DMS 273 treated with DMSO at 0.1 percent for 48 hours (cell line): ENCODE measurements around the gene PIM2.

Source experiments
- DNase-seq: peaks from one replicate; lab custom pipeline; 2025; lab: John Stamatoyannopoulos, UW

The PIM2 gene

GRCh38 chrX:48918643-48919340, at the start of gene PIM2:
TSS of gene PIM2 (minus strand) at chrX:48919024. CDS start at chrX:48918834, 190 bp downstream.
- DNase-seq: peak; percentile 94

GRCh38 chrX:48968377-48968776, 49.6 kb upstream of the PIM2 start:
- no peak for DNase-seq

DNA sequence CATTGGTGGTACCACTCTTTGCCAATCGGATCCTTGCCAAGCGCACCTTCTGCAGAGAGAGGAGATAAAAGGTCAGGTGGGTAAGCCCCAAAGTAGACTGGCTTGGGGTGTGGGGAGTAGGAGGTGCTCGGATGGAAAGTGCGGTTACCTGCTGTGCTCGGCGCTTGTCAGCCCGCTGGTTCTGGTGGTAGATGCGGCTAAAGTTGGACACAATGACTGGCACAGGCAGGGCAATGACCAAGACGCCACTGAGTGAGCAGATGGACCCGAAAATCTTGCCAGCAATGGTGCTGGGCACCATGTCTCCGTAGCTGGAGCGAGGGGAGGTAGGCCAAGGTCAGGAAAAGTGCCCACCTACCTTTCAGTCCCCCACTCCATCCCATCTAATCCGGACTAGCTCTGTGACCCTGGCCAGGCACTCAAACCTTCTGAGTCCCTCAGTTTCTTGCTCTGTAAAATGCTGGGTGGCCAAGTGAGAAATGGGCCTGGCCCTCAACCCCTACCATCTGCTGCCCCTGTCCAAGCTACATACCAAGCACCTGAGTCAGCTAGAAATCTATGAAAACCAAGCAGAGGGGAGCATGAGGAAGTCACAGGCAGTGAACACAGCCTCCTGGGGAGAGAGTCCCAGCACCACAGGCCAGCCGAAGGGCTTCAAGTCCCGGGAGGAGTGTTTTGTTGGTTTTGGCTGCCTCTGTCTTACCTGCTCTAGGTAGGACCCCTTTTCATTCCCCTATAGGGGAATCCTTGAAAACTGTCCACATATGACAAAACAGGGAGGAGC, 48.2 kb upstream of the PIM2 start:
- no peak for DNase-seq

DNA sequence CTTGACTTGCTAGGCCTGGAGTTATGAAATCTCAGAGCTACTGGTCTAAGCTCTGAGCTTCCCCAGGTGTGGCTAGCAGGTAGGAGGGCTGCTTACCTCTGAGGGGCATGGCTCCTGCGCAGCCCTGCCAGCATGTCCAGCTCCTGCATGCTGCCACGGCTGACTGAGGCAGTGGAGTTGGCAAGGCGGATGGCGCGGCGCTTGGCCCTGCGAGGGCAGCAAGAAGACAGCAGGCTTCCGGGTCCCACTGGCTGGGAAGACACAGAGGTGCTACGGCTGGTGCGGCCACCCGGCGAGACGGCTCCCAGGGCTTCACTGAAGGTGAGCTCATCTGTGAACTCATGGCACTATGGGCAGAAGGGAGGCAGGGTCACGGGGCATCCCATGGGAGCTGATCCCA, 47.1 kb upstream of the PIM2 start:
- no peak for DNase-seq

- DNase-seq: no peak
These were observed 42.8 kb upstream of the PIM2 start for GRCh38 chrX:48961585-48962091.

DNA sequence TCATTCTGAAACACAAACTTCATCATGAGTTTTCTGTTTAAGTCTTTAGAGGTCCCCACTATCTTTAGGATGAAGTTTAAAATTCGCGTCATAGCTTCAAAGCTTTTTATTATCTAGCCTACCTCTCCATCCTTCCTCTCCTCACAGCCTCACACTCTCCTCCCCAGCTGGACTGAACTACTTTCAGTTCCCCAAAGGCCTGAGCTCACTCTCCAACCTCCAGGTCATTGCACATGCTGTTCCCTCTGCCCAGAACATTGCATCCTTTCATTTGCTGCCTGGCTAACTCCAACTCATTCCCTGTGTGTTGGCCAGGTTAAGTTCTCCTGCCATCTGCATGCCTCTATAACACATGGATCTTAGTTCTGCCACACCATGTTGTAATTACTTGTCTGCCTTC, 41.5 kb upstream of the PIM2 start:
- DNase-seq: no peak

DNA sequence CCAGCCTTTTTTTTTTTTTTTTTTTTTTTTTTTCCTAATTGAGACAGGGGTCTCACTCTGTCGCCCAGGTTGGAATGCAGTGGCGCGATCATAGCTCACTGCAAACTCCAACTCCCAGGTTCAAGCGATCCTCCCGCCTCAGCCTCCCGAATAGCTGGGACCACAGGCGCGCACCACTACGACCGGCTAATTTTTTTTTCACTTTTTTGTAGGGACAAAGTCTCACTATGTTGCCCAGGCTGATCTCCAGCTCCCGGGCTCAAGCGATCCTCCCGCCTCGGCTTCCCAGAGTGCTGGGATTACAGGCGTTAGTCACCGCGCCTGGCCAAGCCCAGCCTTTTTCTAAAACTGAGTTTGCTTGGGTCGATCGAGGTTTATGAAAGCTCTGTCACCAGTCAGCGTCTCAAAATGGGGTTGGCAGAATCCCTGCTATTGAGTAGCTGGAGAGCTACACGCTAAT, 39.8 kb upstream of the PIM2 start:
- no peak for DNase-seq

DNA sequence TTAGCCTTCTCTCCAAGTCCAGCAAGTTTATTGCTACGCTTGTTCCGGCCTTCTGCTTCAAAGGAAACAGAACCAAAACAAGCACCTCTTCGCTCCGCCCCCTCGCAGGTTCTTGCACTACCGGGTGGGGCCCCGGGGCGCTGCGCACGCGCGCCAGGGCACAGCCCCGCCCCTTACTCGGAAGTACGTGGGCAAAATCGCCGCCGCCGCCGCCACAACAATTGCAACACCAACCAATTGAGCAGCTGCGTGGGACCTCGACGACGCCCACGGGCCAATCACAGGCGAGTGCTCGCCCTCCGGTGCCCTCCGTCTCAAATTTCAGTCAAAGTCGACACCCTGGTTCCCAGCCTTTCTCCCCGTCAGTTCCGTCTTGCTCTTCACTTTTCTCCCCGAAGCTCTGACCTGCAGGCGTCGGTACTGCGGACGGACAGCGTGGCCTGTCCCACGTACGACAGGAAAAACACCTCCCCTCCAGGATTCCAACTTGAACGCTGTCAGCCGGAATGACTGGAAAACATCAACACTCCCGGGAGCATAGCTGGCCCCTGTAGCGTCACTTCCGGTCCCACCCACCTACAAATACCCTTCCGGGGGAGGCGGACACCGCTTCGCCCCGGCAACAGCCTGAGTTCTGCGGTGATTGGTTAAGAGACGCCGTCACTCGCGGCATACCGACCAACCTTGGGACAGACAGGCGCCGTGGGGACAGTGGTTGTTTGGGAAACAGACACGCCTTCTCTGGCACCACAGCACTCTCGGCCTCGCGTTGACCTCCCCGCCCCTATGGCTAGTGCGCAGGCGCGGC, 39.2 kb upstream of the PIM2 start:
- peak; percentile 94 for DNase-seq

DNA sequence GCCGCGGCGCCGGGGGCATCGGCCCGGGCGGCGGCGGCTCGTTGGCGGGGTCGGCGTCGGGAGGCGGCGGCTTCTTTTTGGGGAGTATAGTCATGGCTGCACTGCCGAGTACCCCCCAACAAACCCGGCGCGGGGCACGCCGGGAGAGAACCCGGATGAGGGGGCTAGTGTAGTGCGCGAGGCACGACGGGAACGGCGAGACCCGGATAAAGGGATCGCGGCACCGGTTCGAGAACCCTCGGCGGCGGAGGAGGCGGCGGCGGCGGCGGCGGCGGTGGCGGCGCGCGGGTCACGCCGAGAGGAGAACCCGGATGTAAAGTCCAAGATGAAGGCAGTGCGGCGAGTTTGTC, 38.6 kb upstream of the PIM2 start, which contains the start of gene OTUD5:
Gene OTUD5 (minus strand): TSS at position 131 of the 350 bp plus-strand sequence. CDS start 37 bp downstream, at position 94.
- DNase-seq: no peak

- no peak for DNase-seq
These were observed 38.0 kb upstream of the PIM2 start for GRCh38 chrX:48956728-48957414.

GRCh38 chrX:48948589-48948988, 29.8 kb upstream of the PIM2 start:
- DNase-seq: no peak

GRCh38 chrX:48945517-48946348, 26.9 kb upstream of the PIM2 start:
- peak; percentile 19 for DNase-seq

DNA sequence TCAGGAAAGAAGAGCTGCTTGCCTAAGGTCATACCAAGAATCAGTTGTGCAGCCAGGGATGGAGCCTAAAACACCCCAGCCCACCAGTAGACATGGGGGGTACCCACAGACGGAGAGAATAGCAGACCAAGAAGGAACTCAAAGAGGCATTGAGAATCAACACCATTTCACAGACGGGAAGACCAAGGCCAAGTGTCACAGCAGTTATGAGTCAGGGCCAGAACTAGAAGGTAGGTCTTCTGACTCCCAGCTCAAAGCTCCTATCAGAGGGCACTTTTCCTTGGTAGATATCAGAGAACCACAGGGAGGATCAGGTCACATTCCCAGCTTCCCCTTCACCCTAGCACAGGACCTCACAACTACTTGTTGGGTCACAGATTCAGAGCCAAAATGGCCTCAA, 24.1 kb upstream of the PIM2 start:
- DNase-seq: no peak

DNA sequence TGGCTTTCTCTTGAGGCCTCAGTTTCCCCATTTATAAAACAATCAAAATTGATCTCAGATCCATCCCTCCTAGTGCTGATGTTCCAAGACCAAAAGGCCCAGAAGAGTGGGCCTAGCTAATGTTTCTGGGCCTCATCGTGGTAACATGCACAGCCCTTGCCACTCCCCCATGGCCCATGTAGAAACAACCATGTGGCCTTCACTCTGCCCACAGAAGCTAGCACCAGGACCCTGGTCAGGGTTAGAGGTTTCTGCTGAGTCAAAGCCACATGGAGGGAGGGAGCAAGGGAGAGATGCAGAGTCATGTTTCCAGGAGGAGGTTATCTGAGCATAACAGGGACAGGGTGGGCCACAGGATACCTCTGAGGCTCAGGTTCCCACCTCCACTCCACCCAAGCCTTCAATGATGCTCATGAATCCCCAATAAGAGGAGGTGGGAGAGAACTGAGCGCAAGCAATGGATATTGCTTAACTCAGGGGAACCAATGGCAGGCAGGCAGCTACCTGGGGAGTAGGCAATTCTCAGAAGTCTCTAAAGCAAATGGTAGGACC, 21.7 kb upstream of the PIM2 start:
- no peak for DNase-seq

GRCh38 chrX:48939524-48940228, 20.9 kb upstream of the PIM2 start:
- DNase-seq: no peak

- DNase-seq: no peak
These were observed 20.0 kb upstream of the PIM2 start for GRCh38 chrX:48938721-48939425.

- no peak for DNase-seq
These were observed 18.5 kb upstream of the PIM2 start for GRCh38 chrX:48937054-48937907.

GRCh38 chrX:48936429-48937053, 17.7 kb upstream of the PIM2 start:
- no peak for DNase-seq
